ENCODE data around the gene FAR1.

FAR1 gene

DNA sequence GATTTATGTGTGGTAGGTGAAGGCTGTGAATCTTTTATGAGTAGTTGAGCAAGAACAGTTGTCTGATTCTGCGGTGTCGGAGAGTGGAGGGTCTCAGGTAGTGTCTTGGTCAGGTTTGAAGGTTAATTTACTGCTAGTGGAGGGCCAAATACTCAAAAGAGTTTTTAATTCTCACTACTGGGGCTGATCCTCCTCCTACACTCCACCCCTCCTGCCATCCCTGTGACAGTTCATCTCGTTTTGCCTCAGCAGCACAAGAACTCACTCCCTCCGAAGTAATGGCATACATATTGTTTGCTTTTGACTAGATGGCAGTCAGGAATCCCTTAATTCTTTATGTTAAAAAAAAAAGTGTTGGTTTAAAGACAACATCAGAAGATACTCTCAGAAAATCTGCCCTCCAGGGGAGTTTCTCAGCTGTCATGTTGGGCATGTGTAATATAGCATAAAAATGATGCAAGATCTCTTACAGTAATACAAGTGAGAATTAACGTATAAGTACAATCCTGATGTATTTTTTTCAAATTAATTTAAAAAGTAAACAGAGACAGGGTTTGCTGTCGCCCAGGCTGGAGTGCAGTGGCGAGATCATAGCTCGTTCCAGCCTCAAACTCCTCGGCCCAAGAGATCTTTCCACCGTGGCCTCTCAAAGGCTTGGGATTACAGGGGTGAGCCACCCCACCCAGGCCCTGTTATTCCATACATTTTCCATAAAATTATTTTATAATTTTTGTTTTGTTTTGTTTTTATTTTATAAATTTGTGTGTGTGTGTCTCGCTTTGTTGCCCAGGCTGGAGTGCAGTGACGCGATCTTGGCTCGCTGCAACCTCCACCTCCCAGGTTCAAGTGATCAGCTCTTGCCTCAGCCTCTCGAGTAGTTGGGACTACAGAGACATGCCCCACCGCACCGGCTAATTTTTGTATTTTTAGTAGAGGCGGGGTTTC lies 1.3 kb downstream of the FAR1 start:
- no peak for FAIRE-seq

DNA sequence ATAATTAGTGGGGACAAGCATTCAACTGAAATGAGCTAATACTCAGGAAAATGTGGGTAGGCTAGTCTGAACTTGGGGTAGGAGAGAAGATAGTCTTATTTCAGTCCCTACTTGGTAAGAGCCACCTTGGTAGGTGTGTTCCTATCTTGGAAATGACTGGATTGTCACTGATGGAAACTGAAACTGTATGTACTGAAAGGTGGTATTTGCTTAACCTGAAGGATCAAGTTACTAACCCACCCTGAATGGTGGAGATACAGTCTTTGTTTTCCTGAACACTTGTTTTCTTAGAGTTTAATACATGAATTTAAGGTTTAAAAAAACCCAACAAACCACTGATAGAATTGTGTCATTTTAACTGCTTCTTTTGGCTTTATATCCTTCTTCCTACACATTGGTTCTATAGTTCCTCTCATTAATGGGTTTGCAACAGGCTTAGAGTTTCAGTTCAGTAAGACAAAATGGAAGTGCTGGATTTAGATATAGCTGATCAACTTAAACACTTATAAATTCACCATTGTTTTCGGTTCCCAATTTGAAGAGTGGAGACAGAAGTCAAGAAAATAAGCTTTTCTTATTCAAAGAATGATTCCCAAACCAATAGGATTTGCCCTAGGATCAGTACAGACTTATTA lies 4.2 kb downstream of the FAR1 start:
- no peak for FAIRE-seq

DNA sequence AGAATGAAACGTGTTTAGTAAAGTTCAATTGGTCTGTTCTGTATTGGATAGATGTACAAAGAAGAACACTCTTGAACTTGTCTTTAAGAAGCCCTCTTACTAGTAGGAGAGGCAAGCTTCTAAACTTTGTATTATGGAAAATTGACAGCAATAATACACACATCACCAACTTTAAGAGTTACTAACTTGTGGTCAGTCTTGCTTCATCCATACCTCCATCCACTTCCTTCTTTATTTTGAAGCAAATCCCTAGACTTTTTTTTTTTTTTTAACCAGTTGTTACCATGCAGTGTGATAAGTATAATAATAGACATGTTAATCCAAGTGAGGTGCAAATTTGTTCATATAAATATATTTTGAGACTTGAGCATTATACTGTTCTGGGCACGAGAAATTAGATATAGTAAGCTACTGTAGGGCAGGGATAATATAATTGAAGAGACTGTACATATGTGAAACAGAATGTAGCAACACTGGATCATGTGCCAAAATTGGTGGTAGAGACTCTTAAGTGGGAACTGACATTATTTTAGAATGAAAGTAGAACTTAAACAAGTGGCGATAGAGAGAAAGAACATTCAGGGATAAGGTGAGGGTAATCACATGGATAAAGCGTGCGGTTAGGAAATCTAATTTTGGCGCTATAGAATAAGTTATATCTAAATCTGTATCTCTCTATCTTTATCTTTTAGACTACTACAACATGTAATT lies 6.5 kb downstream of the FAR1 start:
- no peak for FAIRE-seq

DNA sequence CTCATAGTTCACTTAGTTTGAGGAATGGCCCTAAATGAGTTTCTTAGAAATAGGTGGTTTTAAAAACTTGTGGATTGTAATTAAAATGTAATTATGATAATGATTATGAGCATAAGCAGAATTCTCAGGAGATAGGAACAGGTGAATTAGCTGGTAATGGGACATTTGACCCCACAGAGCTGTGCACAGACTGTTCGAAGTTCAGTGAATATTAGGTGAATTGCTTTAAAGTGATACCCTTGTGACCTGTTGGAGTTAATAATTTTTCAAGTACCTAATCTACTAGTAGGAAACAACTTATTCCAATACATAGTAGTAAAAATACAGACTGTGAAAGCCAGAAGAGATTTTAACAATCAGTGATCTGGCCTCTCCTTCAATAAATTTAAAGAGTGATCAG lies 8.1 kb downstream of the FAR1 start:
- no peak for FAIRE-seq

DNA sequence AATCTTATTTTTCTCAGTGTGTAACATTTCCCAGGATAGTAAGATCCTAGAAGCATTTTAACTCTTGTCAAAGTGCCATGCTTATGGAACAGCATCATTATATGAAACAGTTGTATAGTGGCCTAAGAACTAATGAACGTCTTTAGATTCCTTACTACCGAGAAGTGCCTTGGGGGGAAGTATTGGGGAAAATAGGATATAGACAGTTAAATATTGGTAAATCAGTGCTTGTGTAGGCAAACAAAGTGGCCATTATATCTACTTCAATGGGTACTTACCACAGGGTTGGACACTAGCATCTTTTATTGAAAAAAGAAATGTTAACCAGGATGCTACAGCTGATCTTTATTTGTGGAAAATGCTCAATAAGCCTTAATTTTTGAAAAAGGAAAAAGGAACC lies 11.3 kb downstream of the FAR1 start:
- FAIRE-seq = no peak

DNA sequence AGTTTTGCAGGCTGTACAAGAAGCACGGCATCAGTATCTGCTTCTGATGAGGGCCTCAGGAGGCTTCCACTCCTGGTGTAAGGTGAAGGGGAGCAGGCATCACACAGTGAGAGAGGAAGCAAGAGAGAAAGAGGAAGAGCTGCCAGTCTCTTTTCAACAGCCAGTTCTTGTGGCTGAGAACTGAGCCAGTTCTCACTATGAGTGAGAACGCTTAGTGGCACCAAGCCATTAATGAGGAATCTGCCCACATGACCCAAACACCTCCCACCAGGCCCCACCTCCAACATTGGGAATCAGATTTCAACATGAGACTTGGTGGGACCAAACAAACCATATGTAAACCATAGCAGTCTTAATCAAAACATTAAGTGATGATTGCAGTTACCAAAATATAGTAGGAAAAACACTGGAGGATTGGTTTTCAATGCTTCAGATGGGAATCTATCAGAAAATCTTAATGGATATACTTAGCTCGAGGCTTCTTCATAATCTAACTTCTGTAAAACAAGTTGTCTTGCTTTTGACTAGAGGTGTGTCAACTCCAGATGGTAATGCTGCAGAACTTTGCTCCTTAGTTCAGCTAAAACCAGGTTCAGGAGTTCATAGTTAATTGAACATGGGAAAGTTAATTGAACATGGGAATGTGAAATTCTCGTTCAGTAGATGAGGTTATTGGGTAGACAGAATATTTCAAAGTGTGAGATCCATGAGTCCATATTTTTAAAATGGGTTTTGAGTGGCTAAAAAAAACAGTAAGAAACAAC lies 12.2 kb downstream of the FAR1 start:
- no peak for FAIRE-seq

DNA sequence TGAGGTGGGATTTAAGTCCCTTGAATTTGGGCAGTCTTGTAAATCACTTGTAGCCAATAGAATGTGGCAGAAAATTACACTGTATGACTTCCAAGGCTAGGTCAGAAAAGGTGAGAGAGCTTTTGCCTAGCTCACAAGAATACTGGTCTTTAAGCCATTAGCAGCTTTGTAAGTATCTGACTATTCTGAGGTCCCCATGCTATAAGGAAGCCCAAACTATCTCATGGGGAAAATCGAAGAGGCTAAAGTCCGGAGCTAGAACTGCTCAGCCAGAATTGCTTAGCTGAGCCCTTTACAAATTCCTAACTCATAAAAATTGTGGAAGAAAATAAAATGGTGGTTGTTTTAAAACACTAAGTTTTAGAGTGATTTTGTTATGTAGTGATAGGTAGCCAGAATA lies 13.0 kb downstream of the FAR1 start:
- no peak for FAIRE-seq

DNA sequence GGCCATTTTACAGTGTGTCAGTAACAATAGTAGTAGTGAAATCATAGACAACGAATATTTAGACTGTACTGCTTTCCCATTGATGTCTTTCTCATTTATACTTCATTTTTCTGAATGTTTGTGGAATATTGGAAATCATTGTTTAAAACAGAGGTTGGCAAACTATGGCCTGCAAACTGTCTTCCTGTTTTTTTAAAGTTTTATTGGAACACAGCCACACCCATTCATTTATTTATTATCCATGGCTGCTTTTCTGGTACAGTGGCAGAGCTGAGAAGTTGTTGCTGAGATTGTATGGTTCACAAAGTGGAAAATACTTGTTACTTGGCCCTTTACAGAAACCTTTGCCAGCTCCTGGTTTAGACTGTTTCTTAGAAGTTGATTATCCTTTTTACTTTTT lies 13.7 kb downstream of the FAR1 start:
- no peak for FAIRE-seq

DNA sequence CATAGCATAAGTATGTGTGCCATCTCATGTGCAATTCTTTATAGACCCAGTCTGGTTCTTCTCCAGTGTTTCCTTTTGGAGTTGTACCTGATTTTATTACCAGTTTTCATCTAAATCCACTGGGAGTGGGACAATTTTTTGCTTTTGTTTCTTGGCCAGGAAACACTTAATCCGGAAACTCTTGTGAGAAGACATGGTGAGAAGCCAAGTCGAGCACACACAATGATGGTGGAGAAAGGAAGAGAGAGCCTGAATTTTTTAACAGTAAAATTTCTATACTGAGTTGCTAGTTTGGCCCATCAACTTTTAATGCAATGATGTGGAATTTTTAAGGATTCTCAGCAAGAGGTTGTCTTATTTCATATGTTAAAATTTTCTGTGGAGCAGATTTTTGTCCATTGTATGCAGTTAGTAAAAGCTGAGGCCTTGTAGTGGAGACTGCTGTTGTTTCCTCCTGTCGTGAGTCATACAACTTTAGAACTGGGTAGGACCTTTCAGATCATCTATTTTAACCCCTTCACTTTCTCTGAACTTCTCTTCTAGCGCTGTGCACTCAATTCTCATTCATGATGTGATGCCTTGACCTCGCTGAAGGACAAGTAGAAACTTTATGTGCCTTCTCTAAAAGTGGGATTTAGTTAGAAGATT lies 17.1 kb downstream of the FAR1 start:
- FAIRE-seq = no peak

DNA sequence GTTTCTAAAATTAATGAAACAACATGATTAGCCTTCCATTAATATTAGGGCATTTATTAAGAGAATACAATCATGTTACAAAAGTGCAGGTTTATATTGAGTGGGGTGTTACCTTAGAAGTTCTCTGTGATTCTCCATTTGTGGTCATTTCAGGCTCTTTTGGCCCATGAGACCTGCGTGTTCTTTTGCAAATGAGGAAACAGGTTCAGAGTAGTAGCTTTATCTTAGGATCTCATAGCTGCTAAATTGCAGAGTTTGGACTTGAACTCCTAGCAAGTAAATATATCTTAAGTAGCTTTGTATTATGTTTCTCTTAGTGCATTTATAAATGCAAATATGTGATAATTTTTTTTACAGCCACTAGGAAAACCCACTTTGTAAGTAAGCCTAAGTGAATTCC lies 18.3 kb downstream of the FAR1 start:
- no peak for FAIRE-seq

DNA sequence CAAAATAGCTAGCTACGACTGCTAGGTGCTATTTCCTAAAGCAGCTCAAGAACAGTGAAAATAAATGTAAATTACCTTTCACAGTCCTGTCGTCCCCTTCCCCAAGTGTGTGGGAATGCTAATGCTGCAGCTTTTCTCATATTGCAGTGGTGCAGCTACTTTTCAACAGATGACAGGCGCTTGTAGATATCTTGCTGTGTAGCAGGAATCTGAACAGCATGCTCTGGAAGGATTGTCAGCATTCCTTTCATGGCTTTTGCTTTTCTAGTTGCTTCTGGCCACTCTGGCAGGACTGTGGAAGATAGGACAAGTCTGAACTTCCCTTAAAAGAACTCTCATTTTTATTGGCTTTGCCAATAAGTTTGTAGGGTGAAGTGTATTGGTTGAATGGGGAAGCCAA lies 18.8 kb downstream of the FAR1 start:
- no peak for FAIRE-seq

DNA sequence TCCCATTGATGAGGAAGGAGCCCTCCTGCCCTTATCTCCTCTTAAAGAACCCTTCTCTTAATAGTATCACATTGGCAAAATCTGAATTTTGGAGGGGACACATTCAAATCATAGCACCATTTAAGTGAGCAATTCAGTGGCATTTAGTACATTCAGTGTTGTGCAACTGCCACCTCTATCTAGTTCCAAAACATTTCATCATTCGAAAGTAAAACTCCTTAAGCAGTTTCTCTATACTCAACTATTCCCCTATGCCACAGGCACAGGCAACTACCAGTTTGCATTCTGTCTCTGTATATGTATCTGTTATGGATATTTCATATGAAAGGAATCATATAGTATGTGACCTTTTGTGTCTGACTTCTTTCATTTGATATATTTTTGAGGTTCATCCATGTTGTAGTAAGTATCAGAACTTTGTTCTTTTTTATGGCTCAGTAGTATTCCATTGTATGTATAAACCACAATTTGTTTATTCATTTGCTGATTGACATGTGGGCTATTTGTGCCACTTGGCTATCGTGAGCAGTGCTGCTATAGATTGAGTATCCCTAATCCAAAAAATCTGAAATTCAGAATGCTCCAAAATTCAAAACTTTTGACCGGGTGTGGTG lies 22.9 kb downstream of the FAR1 start:
- no peak for FAIRE-seq

DNA sequence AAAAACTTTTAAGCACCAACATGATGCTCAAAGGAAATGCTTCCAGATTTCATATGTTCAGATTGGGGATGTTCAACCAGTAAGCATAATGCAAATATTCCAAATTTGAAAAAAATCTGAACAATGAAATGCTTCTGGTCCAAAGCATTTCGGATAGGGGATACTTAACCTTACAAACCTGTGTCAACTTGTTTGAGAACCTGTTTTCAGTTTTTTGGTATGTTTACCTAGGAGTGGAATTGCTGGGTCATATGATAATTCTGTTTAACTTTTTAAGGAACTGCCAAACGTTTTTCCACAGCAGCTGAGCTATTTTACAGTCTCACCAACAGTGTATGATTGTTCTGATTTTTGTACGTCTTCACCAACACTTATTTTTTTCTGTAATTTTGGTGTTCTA lies 23.7 kb downstream of the FAR1 start:
- no peak for FAIRE-seq

DNA sequence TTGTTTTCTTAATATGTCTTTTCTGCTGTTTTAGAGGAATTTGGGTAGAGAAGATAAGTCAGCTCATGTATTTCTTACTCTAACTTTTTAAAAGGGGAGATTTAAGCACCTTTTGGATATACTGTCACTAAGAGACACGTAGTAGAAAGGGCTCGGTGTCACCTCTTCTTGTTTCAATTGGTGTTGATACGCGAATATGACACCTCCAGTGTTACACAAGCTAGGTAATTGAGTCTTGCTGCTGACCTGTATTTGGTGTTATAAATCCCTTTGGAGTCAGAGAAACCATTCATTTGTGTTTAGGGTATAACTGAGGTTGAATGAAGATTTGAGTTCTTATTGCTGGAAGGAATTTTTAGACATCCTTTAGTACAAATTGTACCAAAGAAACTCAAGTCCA lies 25.6 kb downstream of the FAR1 start:
- no peak for FAIRE-seq

DNA sequence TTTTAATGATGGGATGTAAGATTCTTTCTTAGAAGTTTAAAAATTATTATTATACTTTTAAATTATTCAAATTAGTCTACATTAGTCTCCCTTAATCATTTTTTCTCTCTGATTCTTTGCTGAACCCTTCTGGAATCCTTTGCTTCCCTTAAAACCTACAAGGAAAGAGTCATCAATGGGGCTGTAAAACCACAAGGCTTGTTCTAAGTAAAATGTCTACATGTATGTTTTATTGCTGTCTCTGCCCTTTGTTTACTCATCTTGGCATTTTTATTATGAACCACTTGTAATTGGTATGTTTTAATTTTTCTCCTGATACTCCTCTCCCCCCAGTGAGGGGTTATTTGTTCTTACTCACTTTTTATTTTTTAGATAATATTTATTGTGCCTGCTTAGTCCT lies 27.4 kb downstream of the FAR1 start:
- FAIRE-seq = no peak

DNA sequence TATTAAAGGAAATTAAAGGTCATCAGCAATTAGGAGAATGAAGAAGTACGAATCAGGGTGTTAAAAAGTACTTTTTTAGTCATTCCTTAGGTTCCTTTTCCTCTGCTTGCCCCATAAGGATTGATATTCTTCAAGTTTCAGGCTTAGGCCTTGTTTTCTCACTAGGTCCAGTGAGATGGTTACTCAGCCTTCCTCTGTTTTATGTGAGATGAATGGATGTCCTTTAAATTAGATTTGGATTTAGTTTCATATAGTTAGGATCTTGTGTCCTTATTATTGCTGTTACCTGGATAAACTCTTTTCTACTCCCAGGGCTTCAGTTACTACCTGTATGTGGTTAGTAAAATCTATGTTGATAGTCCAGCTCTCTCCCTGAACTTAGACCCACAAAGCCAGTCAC lies 29.2 kb downstream of the FAR1 start:
- no peak for FAIRE-seq

DNA sequence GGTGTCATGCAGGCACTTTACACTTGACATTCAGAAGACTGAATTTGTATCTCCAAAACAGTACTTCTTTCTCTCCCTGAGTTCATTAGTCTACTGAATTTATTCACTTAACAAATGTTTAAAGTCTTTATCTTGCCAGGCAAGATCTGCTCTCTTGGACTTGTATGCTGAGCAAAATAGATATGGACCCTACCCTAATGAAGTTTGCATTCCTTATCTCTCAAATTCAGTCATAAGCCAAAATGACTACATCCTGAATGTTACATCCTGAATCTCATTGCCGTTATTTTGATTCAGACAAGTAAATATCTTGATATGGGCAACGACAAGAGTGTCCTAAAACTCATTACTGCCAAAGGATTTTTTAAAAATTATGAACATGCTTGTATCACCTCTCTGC lies 29.7 kb downstream of the FAR1 start:
- FAIRE-seq = no peak

DNA sequence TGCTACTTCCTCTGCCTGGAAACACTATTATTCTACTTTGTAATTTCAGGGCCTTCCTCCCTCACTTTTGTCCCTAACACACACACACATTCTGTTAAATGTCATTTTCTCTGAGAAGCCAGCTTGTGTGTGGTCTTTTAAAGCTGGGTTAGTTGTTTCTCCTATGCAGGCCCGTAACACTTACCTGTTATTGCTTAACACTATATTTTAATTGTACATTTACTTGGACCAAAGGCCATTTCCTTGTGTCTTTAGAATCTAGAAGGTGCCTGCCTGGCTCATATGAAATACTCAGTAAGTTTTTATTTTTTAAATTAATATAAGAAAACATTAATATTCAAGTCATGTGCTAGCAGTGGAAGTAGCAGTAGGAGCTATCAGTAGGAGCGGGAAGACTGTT lies 30.6 kb downstream of the FAR1 start:
- no peak for FAIRE-seq

DNA sequence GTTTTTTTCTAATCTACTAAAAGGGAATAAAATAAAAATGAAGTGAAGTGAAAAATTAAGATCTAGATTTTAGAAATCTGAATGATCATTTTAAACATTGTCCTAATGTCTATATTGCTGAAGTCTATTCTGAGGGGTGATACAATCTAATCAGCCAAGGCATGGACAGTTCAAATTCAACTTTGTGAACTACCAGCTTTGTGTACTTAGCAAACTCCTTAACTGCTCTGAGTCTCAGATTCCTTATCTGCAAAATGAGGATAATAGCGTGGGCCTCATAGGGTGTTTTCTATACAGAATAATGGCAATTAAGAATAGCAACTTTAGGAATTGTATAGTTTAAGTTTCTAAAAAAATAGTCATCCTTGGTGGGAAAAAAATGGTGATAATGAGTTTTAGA lies 31.4 kb downstream of the FAR1 start:
- FAIRE-seq = no peak

DNA sequence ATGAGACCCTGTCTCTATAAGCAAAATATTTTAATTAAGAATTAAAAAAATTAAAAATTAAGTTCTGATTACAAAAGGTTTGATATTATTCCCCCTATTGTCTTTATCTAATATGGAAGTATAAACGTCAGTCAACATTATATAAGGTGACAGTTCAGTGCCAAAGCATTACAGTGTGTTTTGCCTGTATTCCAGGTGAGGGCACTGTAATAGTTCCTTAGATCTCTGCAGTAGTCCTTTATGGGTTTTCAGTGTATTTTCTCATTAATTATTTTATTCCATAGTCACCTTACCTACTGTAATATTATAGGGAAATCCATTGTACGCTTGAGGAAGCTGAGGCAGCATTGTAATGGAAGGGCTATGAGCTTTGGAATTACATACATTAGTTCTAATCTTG lies 33.0 kb downstream of the FAR1 start:
- FAIRE-seq = no peak

DNA sequence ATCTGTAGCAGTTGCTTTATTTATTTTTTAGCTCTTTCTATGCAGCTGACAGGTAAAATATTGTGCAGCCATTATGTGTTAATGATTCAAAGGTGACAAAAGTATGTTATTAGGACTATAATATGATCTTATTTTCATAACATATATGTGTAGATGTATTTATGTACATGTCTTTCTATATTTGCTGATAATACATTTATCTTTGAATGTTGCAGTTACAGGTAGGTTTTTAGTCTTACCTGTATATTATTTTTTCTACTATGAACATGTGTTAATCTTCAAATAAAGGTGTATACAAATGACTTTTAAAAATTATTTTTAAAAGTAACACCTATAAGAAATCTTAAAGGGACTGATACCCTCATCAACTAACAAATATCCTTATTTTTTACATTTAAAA lies 33.6 kb downstream of the FAR1 start:
- no peak for FAIRE-seq

DNA sequence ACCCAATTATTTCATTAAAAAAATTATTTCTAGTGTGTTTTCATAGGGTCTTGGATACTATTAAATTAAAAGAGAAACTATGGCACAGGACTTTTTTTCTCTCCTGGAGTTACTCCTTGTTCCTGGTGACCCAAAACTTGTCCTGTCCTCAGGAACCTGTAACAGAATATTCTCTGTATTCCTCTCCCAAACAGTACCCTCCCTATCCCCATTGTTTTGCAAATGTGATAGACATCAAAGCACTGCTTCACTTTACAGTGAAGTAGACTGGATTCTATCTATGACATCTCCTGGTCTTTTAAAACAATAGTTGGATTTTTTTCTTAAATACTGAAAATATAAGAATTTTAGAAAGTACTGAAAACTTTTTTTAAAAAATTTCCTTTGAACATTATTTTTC lies 37.2 kb downstream of the FAR1 start:
- no peak for FAIRE-seq

Data from endometrium (tissue), 2 donors.